Tibial artery (tissue), 4 donors: ENCODE data around the gene YWHAG.
A peak's percentile ranks its signal among the peaks of the same experiment; 100 is the strongest.
"Not testable (repeated sequence)": the region's sequence is repeated elsewhere in the genome, so short reads cannot be mapped to it uniquely, and the experiment has no call there.

Experiments
- DNase-seq, 2 donors: peaks; one replicate each; pipeline ENCODE4 v3.0.0-alpha.2; 2019
- H3K27ac ChIP-seq, 2 donors: fragments of 200-600 bp; sonication (generic) in 1 of 2; 1 replicate in 1 of 2; 2 replicates in 1 of 2; pipeline ENCODE4 v1.5.1; 2018 to 2019; ENCODE audit warnings: mild to moderate bottlenecking in 1 of 2
- H3K27me3 ChIP-seq, 2 donors: fragments of 200-600 bp; sonication (generic) in 1 of 2; one replicate each; pipeline versions ENCODE4 v1.5.1 to v1.6.0; 2016 to 2019
- H3K36me3 ChIP-seq, 3 donors: fragments of 200-600 bp; sonication (generic) in 2 of 3; one replicate each; pipeline ENCODE4 v1.5.1; 2016 to 2019; ENCODE audit warnings: mild to moderate bottlenecking in 2 of 3
- H3K4me1 ChIP-seq, 4 donors: fragments of 200-600 bp; sonication (generic) in 2 of 4; 1 replicate in 3 of 4; 2 replicates in 1 of 4; pipeline ENCODE4 v1.5.1; 2016 to 2019
- H3K4me3 ChIP-seq, 2 donors: fragments of 200-600 bp; sonication (generic) in 1 of 2; 1 replicate in 1 of 2; 2 replicates in 1 of 2; pipeline ENCODE4 v1.5.1; 2018 to 2019; ENCODE audit warnings: mild to moderate bottlenecking in 2 of 2
- H3K9me3 ChIP-seq, 3 donors: fragments of 200-600 bp; sonication (generic) in 1 of 3; one replicate each; pipeline ENCODE4 v1.5.1; 2016 to 2019
- intact Hi-C: fragments of 100-400 bp; cut with DNase I; formaldehyde crosslinking; loops from one replicate; pipeline ENCODE4 v1.15.0; 2023; ENCODE audit warnings: low total_unique reads
- TF ChIP-seq, protein P1 (sequence below), 2 experiments: fragments of 200-600 bp in 1 of 2; fragments of 450-650 bp in 1 of 2; IDR thresholded peaks; one replicate each; pipeline ENCODE4 v1.5.1; 2017 to 2019; ENCODE audit warnings: antibody characterized with exemption in 2 of 2, mild to moderate bottlenecking in 1 of 2, moderate library complexity in 1 of 2

YWHAG gene

DNA sequence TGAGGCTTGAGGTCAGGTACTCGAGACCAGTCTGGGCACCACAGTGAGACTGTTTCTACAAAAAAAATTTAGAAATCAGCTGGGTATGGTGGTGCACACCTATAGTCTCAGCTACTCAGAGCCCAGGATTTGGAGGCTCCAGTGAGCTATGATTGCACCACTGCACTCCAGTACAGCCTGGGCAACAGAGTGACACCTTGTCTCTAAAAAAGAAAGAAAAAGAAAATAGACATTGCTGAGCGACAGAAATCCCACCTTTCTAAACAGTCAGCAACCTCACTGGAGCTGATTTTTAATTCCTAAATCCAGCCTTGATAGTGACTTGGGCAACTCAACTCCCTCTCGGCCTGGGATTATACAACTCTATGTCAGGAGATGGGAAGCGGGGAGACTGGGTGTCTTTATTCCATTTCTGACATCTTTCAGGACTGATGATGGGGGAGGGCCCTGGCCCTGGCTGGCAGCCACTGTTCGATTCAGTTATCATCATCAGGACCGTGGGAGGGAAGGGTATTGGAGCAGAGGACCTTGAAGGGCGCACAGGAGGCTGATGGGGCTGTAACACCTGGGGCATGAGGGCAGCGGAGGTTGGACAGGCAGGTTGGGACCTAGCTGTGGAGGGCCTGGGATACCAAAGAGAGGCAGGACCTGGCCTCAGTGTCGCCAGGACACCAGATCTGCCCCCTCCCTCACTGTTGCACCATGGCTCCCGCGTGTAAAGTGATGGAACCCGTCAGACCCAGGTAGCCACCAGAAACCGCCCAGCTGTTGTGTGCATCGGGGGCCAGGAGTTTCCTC, 41.6 kb downstream of the YWHAG start:
- Histone ChIP-seq H3K4me1 (peaks cover 0 to 40% (median 22%) of the 10 kb centered on the region in 4 donors), H3K27ac (peak overlapping the region; percentile 94 to 97), H3K4me3 (peak overlapping the region; percentile 87 to 95), H3K27me3 (no peaks in the 10 kb centered on the region), H3K9me3 (no peaks in the 10 kb centered on the region), H3K36me3 (no peaks in the 10 kb centered on the region)
- TF ChIP-seq, protein P1, sequence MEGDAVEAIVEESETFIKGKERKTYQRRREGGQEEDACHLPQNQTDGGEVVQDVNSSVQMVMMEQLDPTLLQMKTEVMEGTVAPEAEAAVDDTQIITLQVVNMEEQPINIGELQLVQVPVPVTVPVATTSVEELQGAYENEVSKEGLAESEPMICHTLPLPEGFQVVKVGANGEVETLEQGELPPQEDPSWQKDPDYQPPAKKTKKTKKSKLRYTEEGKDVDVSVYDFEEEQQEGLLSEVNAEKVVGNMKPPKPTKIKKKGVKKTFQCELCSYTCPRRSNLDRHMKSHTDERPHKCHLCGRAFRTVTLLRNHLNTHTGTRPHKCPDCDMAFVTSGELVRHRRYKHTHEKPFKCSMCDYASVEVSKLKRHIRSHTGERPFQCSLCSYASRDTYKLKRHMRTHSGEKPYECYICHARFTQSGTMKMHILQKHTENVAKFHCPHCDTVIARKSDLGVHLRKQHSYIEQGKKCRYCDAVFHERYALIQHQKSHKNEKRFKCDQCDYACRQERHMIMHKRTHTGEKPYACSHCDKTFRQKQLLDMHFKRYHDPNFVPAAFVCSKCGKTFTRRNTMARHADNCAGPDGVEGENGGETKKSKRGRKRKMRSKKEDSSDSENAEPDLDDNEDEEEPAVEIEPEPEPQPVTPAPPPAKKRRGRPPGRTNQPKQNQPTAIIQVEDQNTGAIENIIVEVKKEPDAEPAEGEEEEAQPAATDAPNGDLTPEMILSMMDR (IDR thresholded peaks at IDR 0.05), result no peak
- intact Hi-C loops, result no loop called here
- DNase-seq, result peak in 1 of 2 donors; percentile 76

DNA sequence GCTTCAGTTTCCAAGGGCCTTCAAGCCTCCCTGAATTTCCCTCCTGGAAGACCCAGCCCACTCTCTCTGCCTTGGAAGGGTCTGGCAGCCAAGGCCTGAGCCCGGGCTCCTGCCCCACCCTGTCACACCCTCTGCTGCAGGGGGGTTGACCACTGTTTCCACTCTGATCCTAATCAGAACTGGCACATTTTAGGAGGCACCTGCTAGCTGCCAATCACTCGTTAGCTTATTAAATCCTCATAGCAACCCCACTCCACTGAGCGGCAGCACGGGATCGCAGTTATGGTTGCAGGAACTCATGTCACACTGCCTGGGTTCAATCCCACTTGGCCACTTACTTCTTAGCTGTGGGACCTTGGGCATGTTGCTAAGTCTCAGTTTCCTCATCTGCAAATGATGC, 43.4 kb downstream of the YWHAG start:
- Histone ChIP-seq H3K27me3 (no peaks in the 10 kb centered on the region), H3K36me3 (no peaks in the 10 kb centered on the region), H3K4me1 (peaks cover 0 to 38% (median 20%) of the 10 kb centered on the region in 4 donors), H3K4me3 (no peak overlapping the region), H3K9me3 (no peaks in the 10 kb centered on the region), H3K27ac (no peak overlapping the region)
- intact Hi-C loops, result loop anchor here (2.0 kb wide), 1 partner anchor 137 kb away; no protein-coding TSS in a partner anchor
- DNase-seq, result no peak
- TF ChIP-seq, protein P1 (IDR thresholded peaks at IDR 0.05), result no peak

DNA sequence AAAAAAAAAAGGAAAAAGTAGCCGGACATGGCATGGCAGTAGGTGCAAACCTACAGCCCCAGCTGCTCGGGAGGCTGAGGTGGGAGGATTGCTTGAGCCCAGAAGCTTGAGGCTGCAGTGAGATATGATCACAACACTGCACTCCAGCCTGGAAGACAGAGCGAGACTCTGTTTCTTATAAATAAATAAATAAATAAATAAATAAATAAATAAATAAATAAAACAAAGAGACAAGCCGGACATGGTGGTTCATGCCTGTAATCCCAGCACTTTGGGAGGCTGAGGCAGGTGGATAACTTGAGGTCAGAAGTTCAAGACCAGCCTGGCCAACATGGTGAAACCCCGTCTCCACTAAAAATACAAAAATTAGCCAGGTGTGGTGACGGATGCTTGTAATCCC, 44.1 kb downstream of the YWHAG start:
- H3K4me1 ChIP-seq, result peaks cover 0 to 39% (median 23%) of the 10 kb centered on the region in 4 donors
- not testable (repeated sequence) for H3K27me3 ChIP-seq, H3K9me3 ChIP-seq, DNase-seq, H3K36me3 ChIP-seq, H3K27ac ChIP-seq, H3K4me3 ChIP-seq
- intact Hi-C loops, result loop anchor here (2.0 kb wide), 1 partner anchor 136 kb away; no protein-coding TSS in a partner anchor

DNA sequence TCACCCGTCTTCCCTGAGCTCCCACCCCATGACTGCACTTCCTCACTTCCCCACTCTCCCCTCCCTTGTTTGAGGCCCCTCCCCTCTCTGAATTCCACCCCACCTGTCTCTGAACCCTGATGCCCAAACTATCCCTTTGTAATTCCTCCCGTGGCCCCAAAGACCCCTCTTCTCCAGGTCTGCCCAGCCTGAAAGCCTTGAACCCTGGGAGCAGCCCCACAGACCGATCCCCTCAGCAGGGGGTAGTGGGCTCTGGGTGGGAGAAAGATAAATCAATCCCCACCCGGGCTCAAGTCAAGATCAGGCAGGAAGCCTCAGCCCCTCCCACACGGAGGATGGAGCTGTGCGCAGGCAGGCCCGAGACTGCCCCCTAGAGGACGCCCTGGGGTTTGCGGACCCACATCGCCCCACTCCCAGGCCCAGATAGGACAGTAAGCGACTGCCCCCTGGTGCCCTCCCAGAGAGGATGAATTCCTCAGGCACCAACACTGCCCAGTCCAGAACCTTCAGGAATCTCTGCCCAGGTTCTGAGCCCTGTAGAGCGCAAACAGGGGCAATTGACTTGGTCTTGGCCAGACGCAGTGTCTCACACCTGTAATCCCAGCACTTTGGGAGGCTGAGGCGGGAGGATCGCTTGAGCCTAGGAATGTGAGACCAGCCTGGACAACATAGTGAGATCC, 44.6 kb downstream of the YWHAG start:
- Histone ChIP-seq H3K36me3 (no peaks in the 10 kb centered on the region), H3K27me3 (no peaks in the 10 kb centered on the region), H3K27ac (peak overlapping the region; percentile 18 to 37), H3K4me3 (no peak overlapping the region), H3K4me1 (peaks cover 0 to 33% (median 21%) of the 10 kb centered on the region in 4 donors), H3K9me3 (no peaks in the 10 kb centered on the region)
- DNase-seq, result peak; percentile 96 to 97
- intact Hi-C loops, result loop anchor here (2.0 kb wide), 1 partner anchor 135 kb away; no protein-coding TSS in a partner anchor
- TF ChIP-seq, protein P1 (IDR thresholded peaks at IDR 0.05), result peak; percentile 100

DNA sequence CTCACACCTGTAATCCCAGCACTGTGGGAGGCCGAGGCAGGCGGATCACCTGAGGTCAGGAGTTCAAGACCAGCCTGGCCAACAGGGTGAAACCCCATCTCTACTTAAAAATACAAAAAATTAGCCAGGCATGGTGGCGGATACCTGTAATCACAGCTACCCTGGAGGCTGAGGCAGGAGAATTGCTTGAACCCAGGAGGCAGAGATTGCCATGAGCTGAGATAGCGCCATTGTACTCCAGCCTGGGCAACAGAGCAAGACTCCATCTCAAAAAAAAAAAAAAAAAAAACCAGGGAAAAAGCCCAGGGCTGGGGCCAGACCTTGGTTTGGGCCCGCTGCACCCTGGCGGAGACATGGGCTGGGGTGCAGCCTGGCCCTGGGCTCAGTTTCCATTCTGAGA, 47.0 kb downstream of the YWHAG start:
- H3K4me1 ChIP-seq, result peaks cover 0 to 33% (median 18%) of the 10 kb centered on the region in 4 donors
- H3K4me3 ChIP-seq, H3K27me3 ChIP-seq, H3K9me3 ChIP-seq, intact Hi-C loops, DNase-seq, H3K36me3 ChIP-seq, H3K27ac ChIP-seq: not testable (repeated sequence)

DNA sequence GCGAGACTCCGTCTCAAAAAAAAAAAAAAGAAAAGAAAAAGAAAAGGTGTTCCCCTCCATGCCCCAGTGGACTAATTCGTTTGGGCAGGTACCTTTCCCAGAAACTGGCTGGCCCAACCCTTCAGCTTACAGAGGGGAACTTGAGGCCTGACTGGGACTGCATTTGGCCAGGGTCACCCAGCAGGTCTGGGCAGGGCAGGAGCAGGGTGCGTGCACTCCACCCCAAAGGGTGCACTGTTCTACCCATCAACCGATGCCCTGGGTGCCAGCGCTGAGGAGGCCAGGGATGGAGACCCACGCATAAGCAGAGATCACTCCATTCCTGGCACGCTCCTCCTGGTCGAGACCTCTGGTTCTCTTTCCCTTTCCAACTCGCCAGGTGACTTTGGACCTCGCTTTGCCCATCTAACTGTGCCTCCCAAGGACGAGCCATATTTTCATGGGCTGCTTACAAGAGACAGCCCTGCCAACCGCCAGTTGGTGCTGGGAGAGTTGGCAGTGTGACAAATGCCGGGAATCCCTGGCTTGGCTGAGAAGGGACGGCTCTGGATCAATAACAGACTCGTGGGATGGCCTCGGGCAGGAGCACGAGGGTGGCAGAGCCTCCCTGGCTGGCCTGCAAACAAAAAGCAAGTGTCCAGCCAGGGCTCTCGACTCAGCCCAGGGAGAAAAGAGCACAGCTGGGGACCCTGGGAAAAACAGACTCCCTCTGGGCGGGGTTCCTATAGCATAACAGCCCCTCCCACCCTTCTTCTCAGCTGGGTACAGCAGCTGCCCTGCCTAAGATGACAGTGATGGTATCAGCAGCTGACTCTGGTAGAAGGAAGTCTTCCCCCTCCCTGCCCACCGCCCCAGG, 48.5 kb downstream of the YWHAG start:
- intact Hi-C loops, result no loop called here
- Histone ChIP-seq H3K27me3 (no peaks in the 10 kb centered on the region), H3K27ac (peak overlapping the region; percentile 62 to 64), H3K4me1 (peaks cover 0 to 48% (median 29%) of the 10 kb centered on the region in 4 donors), H3K36me3 (no peaks in the 10 kb centered on the region), H3K4me3 (no peak overlapping the region), H3K9me3 (no peaks in the 10 kb centered on the region)
- TF ChIP-seq, protein P1 (IDR thresholded peaks at IDR 0.05), result no peak
- DNase-seq, result no peak

DNA sequence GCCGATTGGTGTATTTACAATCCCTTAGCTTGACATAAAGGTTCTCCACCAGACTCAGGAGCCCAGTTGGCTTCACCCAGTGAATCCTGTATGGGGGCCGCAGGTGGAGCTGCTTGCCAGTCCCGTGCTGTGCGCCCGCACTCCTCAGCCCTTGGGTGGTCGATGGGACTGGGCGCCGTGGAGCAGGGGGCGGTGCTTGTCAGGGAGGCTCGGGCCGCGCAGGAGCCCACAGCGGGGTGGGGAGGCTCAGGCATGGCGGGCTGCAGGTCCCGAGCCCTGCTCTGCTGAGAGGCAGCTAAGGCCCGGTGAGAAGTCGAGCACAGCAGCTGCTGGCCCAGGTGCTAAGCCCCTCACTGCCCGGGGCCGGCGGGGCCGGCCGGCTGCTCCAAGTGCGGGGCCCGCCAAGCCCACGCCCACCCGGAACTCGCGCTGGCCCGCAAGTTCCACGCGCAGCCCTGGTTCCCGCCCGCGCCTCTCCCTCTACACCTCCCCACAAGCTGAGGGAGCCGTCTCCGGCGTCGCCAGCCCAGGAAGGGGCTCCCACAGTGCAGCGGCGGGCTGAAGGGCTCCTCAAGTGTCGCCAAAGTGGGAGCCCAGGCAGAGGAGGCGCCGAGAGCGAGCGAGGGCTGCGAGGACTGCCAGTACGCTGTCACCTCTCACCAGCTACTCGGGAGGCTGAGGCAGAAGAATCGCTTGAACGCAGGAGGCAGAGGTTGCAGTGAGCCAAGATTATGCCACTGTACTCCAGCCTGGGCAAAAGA, 49.3 kb downstream of the YWHAG start:
- Histone ChIP-seq H3K27ac (peak overlapping the region in 1 of 2 donors; percentile 62), H3K4me1 (peaks cover 0 to 54% (median 36%) of the 10 kb centered on the region in 4 donors)
- intact Hi-C loops, H3K9me3 ChIP-seq, H3K27me3 ChIP-seq, H3K4me3 ChIP-seq, DNase-seq, H3K36me3 ChIP-seq: not testable (repeated sequence)

DNA sequence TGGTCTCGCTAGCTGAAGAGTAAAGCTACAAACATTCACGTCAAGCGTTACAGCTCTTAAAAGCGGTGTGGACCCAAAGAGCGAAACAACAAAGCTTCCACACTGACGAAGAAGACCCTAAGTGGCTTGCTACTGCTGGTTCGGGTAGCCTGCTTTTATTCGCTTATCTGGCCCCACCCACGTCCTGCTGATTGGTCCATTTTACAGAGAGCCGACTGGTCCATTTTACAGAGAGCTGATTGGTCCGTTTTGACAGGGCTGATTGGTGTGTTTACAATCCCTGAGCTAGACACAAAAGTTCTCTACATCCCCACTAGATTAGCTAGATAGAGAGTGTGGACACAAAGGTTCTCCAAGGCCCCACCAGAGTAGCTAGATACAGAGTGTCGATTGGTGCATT, 49.9 kb downstream of the YWHAG start:
- intact Hi-C loops, H3K9me3 ChIP-seq, H3K27ac ChIP-seq, DNase-seq, H3K27me3 ChIP-seq, H3K4me3 ChIP-seq, H3K36me3 ChIP-seq: not testable (repeated sequence)
- peaks cover 0 to 56% (median 35%) of the 10 kb centered on the region in 4 donors for H3K4me1 ChIP-seq
